MM.1S (cell line): ENCODE results near the gene PCOLCE2.

ENCODE experiments used
- DNase-seq: peaks from one replicate; pipeline ENCODE4 v3.0.0-alpha.2; 2015
- H2AFZ ChIP-seq: fragments of 300-600 bp; sonication (generic); 2 replicates; pipeline ENCODE4 v1.6.0; 2016; ENCODE audit warnings: antibody characterized with exemption, low read length
- H3F3A ChIP-seq: fragments of 300-600 bp; sonication (generic); 2 replicates; pipeline ENCODE4 v1.6.1; 2016; ENCODE audit warnings: mild to moderate bottlenecking, antibody characterized with exemption, low read length, moderate library complexity, mixed read lengths; ENCODE audit not compliant: insufficient read depth
- H3K27ac ChIP-seq: fragments of 300-600 bp; sonication (generic); 2 replicates; pipeline ENCODE4 v1.5.1; 2016; ENCODE audit warnings: mild to moderate bottlenecking, low read length
- H3K27me3 ChIP-seq: fragments of 300-600 bp; sonication (generic); replicated peaks from 2 replicates; pipeline ENCODE4 v1.6.0; 2016; ENCODE audit warnings: low read length; ENCODE audit not compliant: insufficient read depth
- H3K36me3 ChIP-seq: fragments of 300-600 bp; sonication (generic); replicated peaks from 2 replicates; pipeline ENCODE4 v1.6.1; 2016; ENCODE audit warnings: mild to moderate bottlenecking, low read length, mixed read lengths; ENCODE audit not compliant: insufficient read depth
- H3K4me1 ChIP-seq: fragments of 300-600 bp; sonication (generic); 2 replicates; pipeline ENCODE4 v1.6.1; 2016; ENCODE audit warnings: low read length, mixed read lengths
- H3K4me2 ChIP-seq: fragments of 300-600 bp; sonication (generic); 2 replicates; pipeline ENCODE4 v1.6.0; 2016; ENCODE audit warnings: low read depth, low read length
- H3K4me3 ChIP-seq: fragments of 300-600 bp; sonication (generic); 2 replicates; pipeline ENCODE4 v1.5.1; 2016; ENCODE audit warnings: low read length, mixed read lengths
- H3K79me2 ChIP-seq: fragments of 300-600 bp; sonication (generic); 2 replicates; pipeline ENCODE4 v1.6.1; 2016; ENCODE audit warnings: mixed run types, low read length, mixed read lengths
- H3K9ac ChIP-seq: fragments of 300-600 bp; sonication (generic); 2 replicates; pipeline ENCODE4 v1.6.1; 2016; ENCODE audit warnings: low read length, mixed read lengths
- H3K9me2 ChIP-seq: fragments of 300-600 bp; sonication (generic); replicated peaks from 2 replicates; pipeline ENCODE4 v1.6.1; 2016; ENCODE audit warnings: mild to moderate bottlenecking, low read length, mixed read lengths; ENCODE audit not compliant: insufficient read depth
- H3K9me3 ChIP-seq: fragments of 300-600 bp; sonication (generic); replicated peaks from 2 replicates; pipeline ENCODE4 v1.6.1; 2016; ENCODE audit warnings: mild to moderate bottlenecking, low read length, mixed read lengths; ENCODE audit not compliant: insufficient read depth
- H4K20me1 ChIP-seq: fragments of 300-600 bp; sonication (generic); 2 replicates; pipeline ENCODE4 v1.6.1; 2016; ENCODE audit warnings: mild to moderate bottlenecking, low read length, moderate library complexity, mixed read lengths; ENCODE audit not compliant: insufficient read depth
- CTCF ChIP-seq: fragments of 300-600 bp; sonication (generic); IDR thresholded peaks from 2 replicates; pipeline ENCODE4 v1.5.1; 2016; ENCODE audit warnings: antibody characterized with exemption, low read length, mixed read lengths
- EZH2 ChIP-seq: fragments of 300-600 bp; sonication (generic); optimal IDR thresholded peaks from 2 replicates; pipeline ENCODE3; 2017; ENCODE audit warnings: low read depth, mild to moderate bottlenecking, antibody characterized with exemption, low read length, mixed read lengths
- EZH2phosphoT487 ChIP-seq: fragments of 300-600 bp; sonication (generic); IDR thresholded peaks from 2 replicates; pipeline ENCODE4 v1.6.1; 2018; ENCODE audit warnings: antibody characterized with exemption, low read length

PCOLCE2 gene

GRCh38 chr3:142863930-142864920 is 24.7 kb downstream of the PCOLCE2 start:
- TF ChIP-seq CTCF (no peak), EZH2 (no peak), EZH2phosphoT487 (no peak)
- no peaks in the 10 kb centered on the region for H3K79me2 ChIP-seq
- H3K4me3 ChIP-seq, result no peak overlapping the region
- H3K27me3 ChIP-seq, result no peaks in the 10 kb centered on the region
- no peaks in the 10 kb centered on the region for H3F3A ChIP-seq
- H3K27ac ChIP-seq, result no peak overlapping the region
- no peak overlapping the region for H2AFZ ChIP-seq
- no peak overlapping the region for H3K4me2 ChIP-seq
- no peak overlapping the region for H3K9ac ChIP-seq
- H3K4me1 ChIP-seq, result no peaks in the 10 kb centered on the region
- no peaks in the 10 kb centered on the region for H3K9me3 ChIP-seq
- no peaks in the 10 kb centered on the region for H3K36me3 ChIP-seq
- H4K20me1 ChIP-seq, result no peaks in the 10 kb centered on the region
- DNase-seq, result no peak
- H3K9me2 ChIP-seq, result no peaks in the 10 kb centered on the region

- no peak for DNase-seq
- H3K4me2 ChIP-seq, result no peak overlapping the region
Measured at GRCh38 chr3:142863010-142863817, 25.7 kb downstream of the PCOLCE2 start.

GRCh38 chr3:142861926-142862325 is 27.0 kb downstream of the PCOLCE2 start:
- no peaks in the 10 kb centered on the region for H3F3A ChIP-seq
- H3K27me3 ChIP-seq, result no peaks in the 10 kb centered on the region
- H3K4me3 ChIP-seq, result no peak overlapping the region
- no peak overlapping the region for H3K27ac ChIP-seq
- H3K36me3 ChIP-seq, result no peaks in the 10 kb centered on the region
- H3K4me1 ChIP-seq, result no peaks in the 10 kb centered on the region
- no peaks in the 10 kb centered on the region for H3K79me2 ChIP-seq
- no peak overlapping the region for H3K9ac ChIP-seq
- H3K9me3 ChIP-seq, result no peaks in the 10 kb centered on the region
- no peak for DNase-seq
- H3K4me2 ChIP-seq, result no peak overlapping the region
- H3K9me2 ChIP-seq, result no peaks in the 10 kb centered on the region
- no peak for TF ChIP-seq CTCF
- H2AFZ ChIP-seq, result no peak overlapping the region
- H4K20me1 ChIP-seq, result no peaks in the 10 kb centered on the region

More at GRCh38 chr3:142863010-142863817, 25.7 kb downstream of the PCOLCE2 start:
- Histone ChIP-seq H3K79me2 (no peaks in the 10 kb centered on the region), H3K9me3 (no peaks in the 10 kb centered on the region), H4K20me1 (no peaks in the 10 kb centered on the region), H3K9ac (no peak overlapping the region), H3K27me3 (no peaks in the 10 kb centered on the region), H3F3A (no peaks in the 10 kb centered on the region), H3K9me2 (no peaks in the 10 kb centered on the region), H3K4me3 (no peak overlapping the region), H3K36me3 (no peaks in the 10 kb centered on the region), H3K4me1 (no peaks in the 10 kb centered on the region), H3K27ac (no peak overlapping the region), H2AFZ (no peak overlapping the region)
- TF ChIP-seq CTCF, result no peak
- no peak for TF ChIP-seq EZH2
- TF ChIP-seq EZH2phosphoT487, result no peak
